HepG2 (cell line): ENCODE results near the gene DDX46.
"Not testable (repeated sequence)": the region's sequence is repeated elsewhere in the genome, so short reads cannot be mapped to it uniquely, and the experiment has no call there.

ENCODE experiments used
- FOXM1 ChIP-seq: sonication (generic); formaldehyde crosslinking; IDR thresholded peaks from 2 replicates; pipeline ENCODE4 v1.5.0; 2020; ENCODE audit warnings: missing genetic modification reagents
- HMG20B ChIP-seq: conservative IDR thresholded peaks from 2 replicates; pipeline ENCODE4 v1.6.1; 2016; ENCODE audit warnings: missing genetic modification reagents, missing compliant biosample characterization
- POLR2A ChIP-seq, 2 experiments: IDR thresholded peaks; 2 replicates each; pipeline ENCODE4 v1.6.1; 2011; ENCODE audit warnings: low read depth in 2 of 2, low read length in 2 of 2, mild to moderate bottlenecking in 1 of 2, moderate library complexity in 1 of 2; ENCODE audit not compliant: insufficient read depth in 1 of 2
- RAD51 ChIP-seq: fragments of 450-650 bp; IDR thresholded peaks from 2 replicates; pipeline ENCODE4 v1.6.1; 2016; ENCODE audit warnings: borderline replicate concordance
- TF ChIP-seq, protein P1 (sequence below): sonication (generic); formaldehyde crosslinking; IDR thresholded peaks from 2 replicates; pipeline ENCODE4 v1.5.0; 2020; ENCODE audit warnings: mild to moderate bottlenecking, missing genetic modification reagents, moderate library complexity

GRCh38 chr5:134838361-134838760 lies 79.8 kb downstream of the DDX46 start:
- not testable (repeated sequence) for TF ChIP-seq FOXM1 (CRISPR knock-in tag); RAD51; POLR2A (IDR thresholded peaks at IDR 0.05; ENCODE audit: insufficient read depth in 1 of 2, low read depth in 2 of 2, low read length in 2 of 2); HMG20B (CRISPR knock-in tag)
- TF ChIP-seq, protein P1, sequence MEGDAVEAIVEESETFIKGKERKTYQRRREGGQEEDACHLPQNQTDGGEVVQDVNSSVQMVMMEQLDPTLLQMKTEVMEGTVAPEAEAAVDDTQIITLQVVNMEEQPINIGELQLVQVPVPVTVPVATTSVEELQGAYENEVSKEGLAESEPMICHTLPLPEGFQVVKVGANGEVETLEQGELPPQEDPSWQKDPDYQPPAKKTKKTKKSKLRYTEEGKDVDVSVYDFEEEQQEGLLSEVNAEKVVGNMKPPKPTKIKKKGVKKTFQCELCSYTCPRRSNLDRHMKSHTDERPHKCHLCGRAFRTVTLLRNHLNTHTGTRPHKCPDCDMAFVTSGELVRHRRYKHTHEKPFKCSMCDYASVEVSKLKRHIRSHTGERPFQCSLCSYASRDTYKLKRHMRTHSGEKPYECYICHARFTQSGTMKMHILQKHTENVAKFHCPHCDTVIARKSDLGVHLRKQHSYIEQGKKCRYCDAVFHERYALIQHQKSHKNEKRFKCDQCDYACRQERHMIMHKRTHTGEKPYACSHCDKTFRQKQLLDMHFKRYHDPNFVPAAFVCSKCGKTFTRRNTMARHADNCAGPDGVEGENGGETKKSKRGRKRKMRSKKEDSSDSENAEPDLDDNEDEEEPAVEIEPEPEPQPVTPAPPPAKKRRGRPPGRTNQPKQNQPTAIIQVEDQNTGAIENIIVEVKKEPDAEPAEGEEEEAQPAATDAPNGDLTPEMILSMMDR (CRISPR knock-in tag): not testable (repeated sequence)
